IMR-90 (cell line): Measurements from ENCODE around the gene CES4A. TPM values are rescaled to one million over a fixed set of nuclear protein-coding genes. Genes with fewer than 3 reads are reported as not detected.

ENCODE experiments used
- ATAC-seq: fragments of 200-7000 bp; cut with Tn5 transposase; 2 replicates; pipeline ENCODE4 v1.9.1; 2020; ENCODE audit warnings: low read depth, mild to moderate bottlenecking, moderate library complexity
- BruUV-seq: library from RNA; stranded (reverse); fragments of 400-500 nt; replicated peaks from 2 replicates; lab custom pipeline; 2021; lab: Mats Ljungman, UMichigan
- CTCF ChIA-PET: fragments of 300-600 bp; formaldehyde crosslinking; extraction: SDS; loops from one replicate; lab custom pipeline; 2021; ENCODE audit warnings: antibody characterized with exemption; lab: Yijun Ruan, JAX
- POLR2A ChIA-PET: fragments of 300-600 bp; sonication (Branson Sonifier 250); formaldehyde crosslinking; loops from one replicate; lab custom pipeline; 2022; ENCODE audit warnings: antibody characterized with exemption; ENCODE audit not compliant: unreplicated experiment; lab: Charles Lee
- DNase-seq: peaks from one replicate; pipeline ENCODE4 v3.0.0; 2013
- H2AFZ ChIP-seq: replicated peaks from 2 replicates; pipeline ENCODE3; 2013; ENCODE audit warnings: low read length, mild to moderate bottlenecking; ENCODE audit not compliant: poor library complexity
- H2AK5ac ChIP-seq: 2 replicates; pipeline ENCODE4 v1.6.1; 2013; ENCODE audit warnings: low read depth, low read length, inconsistent platforms
- H2AK9ac ChIP-seq: replicated peaks from 2 replicates; pipeline ENCODE3; 2013; ENCODE audit warnings: mild to moderate bottlenecking, low read depth, low read length, moderate library complexity; ENCODE audit not compliant: poor library complexity
- H2BK120ac ChIP-seq: 2 replicates; pipeline ENCODE4 v1.6.1; 2013; ENCODE audit warnings: low read depth, low read length, inconsistent platforms
- H2BK15ac ChIP-seq: 3 replicates; pipeline ENCODE4 v1.6.1; 2013; ENCODE audit warnings: low read depth, low read length, inconsistent platforms
- H2BK20ac ChIP-seq: 2 replicates; pipeline ENCODE4 v1.6.1; 2013; ENCODE audit warnings: low read depth, mild to moderate bottlenecking, inconsistent platforms, low read length, moderate library complexity
- H2BK5ac ChIP-seq: 2 replicates; pipeline ENCODE4 v1.6.1; 2013; ENCODE audit warnings: mild to moderate bottlenecking, low read depth, low read length, inconsistent platforms; ENCODE audit not compliant: poor library complexity, severe bottlenecking
- H3K14ac ChIP-seq: replicated peaks from 2 replicates; pipeline ENCODE4 v1.6.1; 2013; ENCODE audit warnings: low read depth, low read length, inconsistent platforms
- H3K18ac ChIP-seq: 2 replicates; pipeline ENCODE4 v1.6.1; 2013; ENCODE audit warnings: low read depth, low read length, control low read depth
- H3K23ac ChIP-seq: 2 replicates; pipeline ENCODE4 v1.6.1; 2013; ENCODE audit warnings: low read depth, low read length, inconsistent platforms
- H3K27ac ChIP-seq: 2 replicates; pipeline ENCODE4 v1.5.1; 2013; ENCODE audit warnings: mild to moderate bottlenecking, control low read depth, low read length; ENCODE audit not compliant: insufficient read depth
- H3K27me3 ChIP-seq: 2 replicates; pipeline ENCODE4 v1.6.1; 2013; ENCODE audit warnings: low read length; ENCODE audit not compliant: control insufficient read depth, insufficient read depth
- H3K36me3 ChIP-seq: 2 replicates; pipeline ENCODE4 v1.6.1; 2013; ENCODE audit warnings: low read length, mixed read lengths; ENCODE audit not compliant: control insufficient read depth, insufficient read depth
- H3K4ac ChIP-seq: 2 replicates; pipeline ENCODE4 v1.6.1; 2013; ENCODE audit warnings: low read depth, low read length, inconsistent platforms
- H3K4me1 ChIP-seq: 2 replicates; pipeline ENCODE4 v1.6.1; 2013; ENCODE audit warnings: low read length, mixed read lengths; ENCODE audit not compliant: control insufficient read depth, insufficient read depth
- H3K4me2 ChIP-seq: 2 replicates; pipeline ENCODE4 v1.6.1; 2013; ENCODE audit warnings: low read depth, mild to moderate bottlenecking, control low read depth, low read length, moderate library complexity
- H3K4me3 ChIP-seq: 2 replicates; pipeline ENCODE4 v1.5.1; 2013; ENCODE audit warnings: low read depth, mild to moderate bottlenecking, control low read depth, low read length, moderate library complexity; ENCODE audit not compliant: insufficient read depth
- H3K56ac ChIP-seq: 2 replicates; pipeline ENCODE4 v1.6.1; 2013; ENCODE audit warnings: low read length, inconsistent platforms; ENCODE audit not compliant: insufficient read depth; ENCODE audit errors: extremely low read depth
- H3K79me1 ChIP-seq, 2 experiments: 2 replicates each; pipeline ENCODE4 v1.6.1; 2013; ENCODE audit warnings: low read length in 2 of 2, inconsistent platforms in 1 of 2, low read depth in 1 of 2
- H3K9ac ChIP-seq: 2 replicates; pipeline ENCODE4 v1.6.1; 2013; ENCODE audit warnings: low read depth, low read length, control low read depth
- H3K9me1 ChIP-seq: 2 replicates; pipeline ENCODE4 v1.6.1; 2013; ENCODE audit warnings: low read length, inconsistent platforms; ENCODE audit not compliant: insufficient read depth
- H3K9me3 ChIP-seq: 2 replicates; pipeline ENCODE4 v1.6.1; 2013; ENCODE audit warnings: low read length; ENCODE audit not compliant: control insufficient read depth, insufficient read depth
- H4K20me1 ChIP-seq: 2 replicates; pipeline ENCODE4 v1.6.1; 2013; ENCODE audit warnings: low read length, inconsistent platforms; ENCODE audit not compliant: insufficient read depth
- H4K5ac ChIP-seq: 2 replicates; pipeline ENCODE4 v1.6.1; 2013; ENCODE audit warnings: mild to moderate bottlenecking, low read depth, low read length, control low read depth
- H4K8ac ChIP-seq, 2 experiments: 2 replicates each; pipeline ENCODE4 v1.6.1; 2013; ENCODE audit warnings: low read depth in 2 of 2, low read length in 2 of 2, control low read depth in 1 of 2, inconsistent platforms in 1 of 2
- H4K91ac ChIP-seq: 2 replicates; pipeline ENCODE4 v1.6.1; 2013; ENCODE audit warnings: low read depth, low read length, inconsistent platforms; ENCODE audit not compliant: insufficient read depth
- MAZ ChIP-seq: IDR thresholded peaks from 2 replicates; pipeline ENCODE4 v1.6.1; 2012; ENCODE audit warnings: low read depth, mild to moderate bottlenecking, low read length, improper control_type of control experiment, moderate library complexity, borderline replicate concordance
- RCOR1 ChIP-seq: IDR thresholded peaks from 2 replicates; pipeline ENCODE4 v1.6.1; 2012; ENCODE audit warnings: mild to moderate bottlenecking, low read length, improper control_type of control experiment; ENCODE audit not compliant: insufficient replicate concordance
- SMC3 ChIP-seq: fragments of 150-350 bp; IDR thresholded peaks from 2 replicates; pipeline ENCODE4 v1.6.1; 2016; ENCODE audit warnings: low read depth, mild to moderate bottlenecking, antibody characterized with exemption, low read length, moderate library complexity
- WGBS, 2 experiments: methylation state at CpG; one replicate each; pipeline versions ENCODE4 v1.1.5 to v1.1.7; 2013; ENCODE audit warnings: missing lambda C conversion rate in 2 of 2; ENCODE audit not compliant: insufficient read length in 1 of 2; ENCODE audit errors: extremely low coverage in 2 of 2; 5-methylcytosine and 5-hydroxymethylcytosine counted together
- dilution Hi-C: fragments of 300-500 bp; cut with HindIII; formaldehyde crosslinking; loops from one replicate; pipeline ENCODE4 v1.14.3; 2018; ENCODE audit warnings: low sequenced_read_pairs; ENCODE audit not compliant: unreplicated experiment
- in situ Hi-C: fragments of 300-500 bp; cut with MboI; formaldehyde crosslinking; loops from 3 replicates; pipeline ENCODE4 v1.14.3; 2019; ENCODE audit warnings: low sequenced_read_pairs, inconsistent platforms, mixed read lengths
- intact Hi-C: fragments of 100-400 bp; cut with micrococcal nuclease; formaldehyde crosslinking; loops from 2 replicates; pipeline ENCODE4 v1.10.0; 2022
- polyA plus RNA-seq, 3 experiments: library from polyadenylated mRNA; depleted of rRNA; stranded (reverse); fragments of >200 nt; gene quantifications; 2 replicates each; pipeline ENCODE4 v1.2.3, GENCODE V29; 2012; ENCODE audit warnings: low replicate concordance in 1 of 3
- total RNA-seq: library from RNA; depleted of rRNA; stranded (reverse); fragments of >200 nt; gene quantifications from 2 replicates; pipeline ENCODE4 v1.2.3, GENCODE V29; 2012
- TF ChIP-seq, protein P1 (sequence below): fragments of 150-350 bp; IDR thresholded peaks from 2 replicates; pipeline ENCODE4 v1.6.1; 2016; ENCODE audit warnings: low read depth, mild to moderate bottlenecking, low read length, moderate library complexity, borderline replicate concordance

Gene CES4A
- total and polyA plus RNA-seq, 2 of the 4 experiments (the other 2 are of a cell fraction): 0.72 to 4.7 TPM

DNA sequence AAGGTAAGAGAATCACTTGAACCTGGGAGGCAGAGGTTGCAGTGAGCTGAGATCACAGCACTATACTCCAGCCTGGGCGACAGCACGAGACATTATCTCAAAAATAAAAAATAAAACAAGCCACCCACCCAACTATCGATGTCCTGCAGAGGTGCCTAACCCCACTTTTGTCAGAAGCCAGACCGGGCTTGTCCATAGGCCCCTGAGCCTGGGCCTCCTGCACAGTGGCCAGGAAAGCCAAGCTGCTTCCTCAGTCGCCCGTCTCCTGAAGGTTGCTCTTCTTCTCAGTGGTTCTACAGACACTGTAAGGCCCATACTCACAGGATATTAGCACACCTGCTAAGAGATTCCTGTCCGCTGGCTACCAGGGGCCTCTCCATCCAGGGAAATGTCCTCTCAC lies 41.8 kb upstream of the CES4A start:
- POLR2A ChIA-PET: no interaction called here
- Histone ChIP-seq H3K4me2 (no peak overlapping the region), H4K5ac (no peak overlapping the region), H3K27ac (no peak overlapping the region), H2AK5ac (no peak overlapping the region), H2BK20ac (no peak overlapping the region), H3K4me3 (no peak overlapping the region), H3K23ac (no peak overlapping the region), H3K79me1 (no peaks in the 10 kb centered on the region), H3K56ac (no peak overlapping the region), H2BK120ac (no peak overlapping the region), H3K9ac (no peak overlapping the region), H3K9me3 (peaks cover 2% of the 10 kb centered on the region; the same call in 1 of the 2 replicates), H3K14ac (no peak overlapping the region), H2AFZ (no peak overlapping the region), H4K91ac (no peak overlapping the region), H3K9me1 (no peaks in the 10 kb centered on the region), H3K4ac (no peak overlapping the region), H3K18ac (no peak overlapping the region), H4K8ac (no peak overlapping the region), H4K20me1 (no peaks in the 10 kb centered on the region), H3K4me1 (peaks cover 6% of the 10 kb centered on the region), H3K36me3 (peaks cover 25% of the 10 kb centered on the region), H2BK5ac (no peak overlapping the region), H2AK9ac (no peak overlapping the region), H3K27me3 (peaks cover 16% of the 10 kb centered on the region; the same call in 1 of the 2 replicates), H2BK15ac (no peak overlapping the region)
- in situ Hi-C loops (no loop called here), intact Hi-C loops (no loop called here), dilution Hi-C loops (no loop called here)
- CTCF ChIA-PET: no interaction called here
- no TSS peak for BruUV-seq
- DNase-seq (no peak), ATAC-seq (no peak)
- TF ChIP-seq RCOR1: no peak
- no peak for TF ChIP-seq SMC3
- TF ChIP-seq, protein P1, sequence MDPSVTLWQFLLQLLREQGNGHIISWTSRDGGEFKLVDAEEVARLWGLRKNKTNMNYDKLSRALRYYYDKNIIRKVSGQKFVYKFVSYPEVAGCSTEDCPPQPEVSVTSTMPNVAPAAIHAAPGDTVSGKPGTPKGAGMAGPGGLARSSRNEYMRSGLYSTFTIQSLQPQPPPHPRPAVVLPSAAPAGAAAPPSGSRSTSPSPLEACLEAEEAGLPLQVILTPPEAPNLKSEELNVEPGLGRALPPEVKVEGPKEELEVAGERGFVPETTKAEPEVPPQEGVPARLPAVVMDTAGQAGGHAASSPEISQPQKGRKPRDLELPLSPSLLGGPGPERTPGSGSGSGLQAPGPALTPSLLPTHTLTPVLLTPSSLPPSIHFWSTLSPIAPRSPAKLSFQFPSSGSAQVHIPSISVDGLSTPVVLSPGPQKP: no peak
- no peak for TF ChIP-seq MAZ
- 87% methylated on average over 6 of the region's 7 CpGs; no CpG with 5 or more reads in 1 of the 2 experiments for WGBS, 2 experiments
